Loucy (cell line): ENCODE results near the gene ZBTB8A.
A peak's percentile ranks its signal among the peaks of the same experiment; 100 is the strongest.

Source experiments
- H2AFZ ChIP-seq: fragments of 200-600 bp; sonication (generic); 2 replicates; pipeline ENCODE4 v1.6.0; 2016; ENCODE audit warnings: antibody characterized with exemption, mild to moderate bottlenecking, low read length, moderate library complexity
- H3F3A ChIP-seq: fragments of 200-600 bp; 2 replicates; pipeline ENCODE4 v1.6.0; 2016; ENCODE audit warnings: antibody characterized with exemption, low read depth, mild to moderate bottlenecking
- H3K27me3 ChIP-seq: fragments of 200-600 bp; sonication (generic); 2 replicates; pipeline ENCODE4 v1.6.1; 2014; ENCODE audit warnings: low read length, mild to moderate bottlenecking; ENCODE audit not compliant: insufficient read depth, poor library complexity, severe bottlenecking
- H3K36me3 ChIP-seq: fragments of 200-600 bp; sonication (generic); 2 replicates; pipeline ENCODE4 v1.6.1; 2016; ENCODE audit warnings: low read length; ENCODE audit not compliant: insufficient read depth
- H3K4me1 ChIP-seq: fragments of 200-600 bp; sonication (generic); 2 replicates; pipeline ENCODE4 v1.5.1; 2014; ENCODE audit warnings: low read length, mild to moderate bottlenecking; ENCODE audit not compliant: insufficient read depth, poor library complexity, severe bottlenecking
- H3K4me2 ChIP-seq: fragments of 200-600 bp; sonication (generic); 2 replicates; pipeline ENCODE4 v1.6.0; 2014; ENCODE audit warnings: antibody characterized with exemption, low read length, low read depth, mild to moderate bottlenecking; ENCODE audit not compliant: poor library complexity, severe bottlenecking
- H3K4me3 ChIP-seq: fragments of 200-600 bp; sonication (generic); 2 replicates; pipeline ENCODE4 v1.5.1; 2014; ENCODE audit warnings: low read length, mild to moderate bottlenecking, mixed read lengths; ENCODE audit not compliant: poor library complexity, severe bottlenecking
- H3K79me2 ChIP-seq: fragments of 200-600 bp; sonication (generic); 2 replicates; pipeline ENCODE4 v1.6.1; 2014; ENCODE audit warnings: low read length; ENCODE audit not compliant: insufficient read depth
- H3K9ac ChIP-seq: fragments of 200-600 bp; sonication (generic); 2 replicates; pipeline ENCODE4 v1.6.0; 2014; ENCODE audit warnings: mild to moderate bottlenecking, low read depth, low read length, moderate library complexity; ENCODE audit not compliant: poor library complexity, severe bottlenecking
- H3K9me2 ChIP-seq: fragments of 200-600 bp; sonication (generic); replicated peaks from 2 replicates; pipeline ENCODE4 v1.6.1; 2016; ENCODE audit warnings: low read depth, low read length, mixed read lengths
- H3K9me3 ChIP-seq: fragments of 200-600 bp; sonication (generic); 2 replicates; pipeline ENCODE4 v1.6.1; 2014; ENCODE audit warnings: mild to moderate bottlenecking, antibody characterized with exemption, low read length, low read depth; ENCODE audit not compliant: insufficient read depth
- H4K20me1 ChIP-seq: fragments of 200-600 bp; sonication (generic); 2 replicates; pipeline ENCODE4 v1.6.0; 2014; ENCODE audit warnings: antibody characterized with exemption, low read length, mild to moderate bottlenecking; ENCODE audit not compliant: insufficient read depth, poor library complexity, severe bottlenecking
- EZH2phosphoT487 ChIP-seq: fragments of 200-600 bp; IDR thresholded peaks from 2 replicates; pipeline ENCODE4 v1.6.1; 2018; ENCODE audit warnings: antibody characterized with exemption, mild to moderate bottlenecking, moderate library complexity, borderline replicate concordance
- TF ChIP-seq, protein P1 (sequence below): fragments of 200-600 bp; sonication (generic); conservative IDR thresholded peaks from 2 replicates; pipeline ENCODE4 v1.5.1; 2014; ENCODE audit warnings: mild to moderate bottlenecking, antibody characterized with exemption, low read length

The ZBTB8A gene

DNA sequence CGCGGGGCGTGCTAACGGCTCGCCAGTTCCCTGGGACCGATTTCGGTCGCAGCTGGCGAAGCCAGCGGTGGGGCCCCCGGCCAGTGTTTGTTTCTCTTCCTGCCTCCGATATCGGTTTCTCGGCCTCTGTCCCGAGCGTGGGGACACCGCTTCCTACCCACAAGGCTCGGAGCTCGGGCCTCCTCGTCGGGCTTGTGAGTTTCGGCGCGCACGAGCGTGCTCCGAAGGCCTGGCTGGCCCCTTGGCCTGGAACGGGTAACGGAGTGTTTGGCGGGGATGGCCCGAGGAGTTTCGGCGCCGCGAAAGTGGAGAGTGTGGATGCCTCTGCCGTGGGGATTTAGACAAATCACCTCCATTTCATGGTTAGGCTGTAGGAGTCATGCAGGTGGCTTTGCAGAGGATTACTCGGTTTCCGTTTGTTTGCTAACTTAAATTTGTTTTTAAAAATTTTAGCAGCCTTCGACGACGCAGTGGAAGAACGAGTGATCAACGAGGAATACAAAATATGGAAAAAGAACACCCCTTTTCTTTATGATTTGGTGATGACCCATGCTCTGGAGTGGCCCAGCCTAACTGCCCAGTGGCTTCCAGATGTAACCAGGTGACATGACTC is 112.3 kb downstream of the ZBTB8A start:
- peaks cover 84% of the 10 kb centered on the region for H3K79me2 ChIP-seq
- H3K36me3 ChIP-seq: peaks cover 10% of the 10 kb centered on the region; the same call in 1 of the 2 replicates

DNA sequence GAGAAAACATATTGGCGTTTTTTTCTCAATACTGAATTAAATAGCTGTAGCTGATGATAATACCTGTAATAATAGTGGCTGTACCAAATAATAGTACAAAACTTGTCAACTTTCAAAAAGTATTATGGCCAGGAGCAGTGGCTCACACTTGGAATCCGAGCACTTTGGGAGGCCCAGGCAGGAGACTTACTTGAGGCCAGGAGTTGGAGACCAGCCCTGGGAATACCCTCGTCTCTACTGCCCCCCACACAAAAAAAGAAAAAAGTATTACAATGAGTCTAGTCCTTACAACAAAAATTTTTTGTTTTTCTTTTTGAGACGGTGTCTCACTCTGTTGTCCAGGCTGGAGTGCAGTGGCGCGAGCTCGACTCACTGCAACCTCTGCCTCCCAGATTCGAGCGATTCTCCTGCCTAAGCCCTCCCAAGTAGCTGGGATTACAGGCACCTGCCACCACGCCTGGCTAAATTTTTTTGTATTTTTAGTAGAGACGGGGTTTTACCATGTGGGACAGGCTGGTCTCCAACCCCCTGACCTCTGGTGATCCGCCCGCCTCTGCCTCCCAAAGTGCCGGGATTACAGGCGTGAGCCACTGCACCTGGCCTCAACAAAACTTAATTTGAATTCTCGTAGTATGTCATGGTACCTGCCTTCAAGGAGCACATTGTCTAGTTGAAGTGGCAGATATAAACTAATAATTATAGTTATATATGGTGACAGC is 113.2 kb downstream of the ZBTB8A start:
- Histone ChIP-seq H4K20me1 (peaks cover 64% of the 10 kb centered on the region), H3K4me2 (peak overlapping the region; percentile 92), H3F3A (no peaks in the 10 kb centered on the region; the same call in 1 of the 2 replicates), H3K79me2 (peaks cover 88% of the 10 kb centered on the region), H3K9me3 (no peaks in the 10 kb centered on the region), H3K9ac (peak overlapping the region; percentile 99), H3K4me3 (peak overlapping the region; percentile 98), H3K4me1 (peaks cover 51% of the 10 kb centered on the region), H3K27me3 (no peaks in the 10 kb centered on the region), H3K36me3 (peaks cover 19% of the 10 kb centered on the region; the same call in 1 of the 2 replicates), H2AFZ (no peak overlapping the region), H3K9me2 (no peaks in the 10 kb centered on the region)
- TF ChIP-seq, protein P1, sequence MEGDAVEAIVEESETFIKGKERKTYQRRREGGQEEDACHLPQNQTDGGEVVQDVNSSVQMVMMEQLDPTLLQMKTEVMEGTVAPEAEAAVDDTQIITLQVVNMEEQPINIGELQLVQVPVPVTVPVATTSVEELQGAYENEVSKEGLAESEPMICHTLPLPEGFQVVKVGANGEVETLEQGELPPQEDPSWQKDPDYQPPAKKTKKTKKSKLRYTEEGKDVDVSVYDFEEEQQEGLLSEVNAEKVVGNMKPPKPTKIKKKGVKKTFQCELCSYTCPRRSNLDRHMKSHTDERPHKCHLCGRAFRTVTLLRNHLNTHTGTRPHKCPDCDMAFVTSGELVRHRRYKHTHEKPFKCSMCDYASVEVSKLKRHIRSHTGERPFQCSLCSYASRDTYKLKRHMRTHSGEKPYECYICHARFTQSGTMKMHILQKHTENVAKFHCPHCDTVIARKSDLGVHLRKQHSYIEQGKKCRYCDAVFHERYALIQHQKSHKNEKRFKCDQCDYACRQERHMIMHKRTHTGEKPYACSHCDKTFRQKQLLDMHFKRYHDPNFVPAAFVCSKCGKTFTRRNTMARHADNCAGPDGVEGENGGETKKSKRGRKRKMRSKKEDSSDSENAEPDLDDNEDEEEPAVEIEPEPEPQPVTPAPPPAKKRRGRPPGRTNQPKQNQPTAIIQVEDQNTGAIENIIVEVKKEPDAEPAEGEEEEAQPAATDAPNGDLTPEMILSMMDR: no peak
- no peak for TF ChIP-seq EZH2phosphoT487

More for the DNA sequence above, 112.3 kb downstream of the ZBTB8A start:
- TF ChIP-seq, protein P1: no peak
- TF ChIP-seq EZH2phosphoT487: no peak
- H3K4me2 ChIP-seq: peak overlapping the region; percentile 92
- H3K4me3 ChIP-seq: peak overlapping the region; percentile 98
- H3K4me1 ChIP-seq: peaks cover 44% of the 10 kb centered on the region
- peak overlapping the region; percentile 50 for H2AFZ ChIP-seq
- H3K9ac ChIP-seq: peak overlapping the region; percentile 99
- no peaks in the 10 kb centered on the region for H3K9me2 ChIP-seq
- H3K9me3 ChIP-seq: no peaks in the 10 kb centered on the region
- no peaks in the 10 kb centered on the region; the same call in 1 of the 2 replicates for H3F3A ChIP-seq
- H3K27me3 ChIP-seq: no peaks in the 10 kb centered on the region
- H4K20me1 ChIP-seq: peaks cover 56% of the 10 kb centered on the region
